BLaER1 (cell line): ENCODE results near the gene UFSP2.

Experiments used
- H3K27ac ChIP-seq: shearing (Covaris generic); formaldehyde crosslinking; 2 replicates; pipeline ENCODE4 v1.8.1; 2022
- H3K27me3 ChIP-seq: shearing (Covaris generic); formaldehyde crosslinking; 2 replicates; pipeline ENCODE4 v1.8.1; 2022
- H3K36me3 ChIP-seq: shearing (Covaris generic); formaldehyde crosslinking; 2 replicates; pipeline ENCODE4 v1.8.1; 2022
- H3K4me1 ChIP-seq: shearing (Covaris generic); formaldehyde crosslinking; 2 replicates; pipeline ENCODE4 v1.8.1; 2022
- H3K4me2 ChIP-seq: shearing (Covaris generic); formaldehyde crosslinking; 2 replicates; pipeline ENCODE4 v1.8.1; 2022
- H3K4me3 ChIP-seq: shearing (Covaris generic); formaldehyde crosslinking; 2 replicates; pipeline ENCODE4 v1.8.1; 2022
- H3K9ac ChIP-seq: shearing (Covaris generic); formaldehyde crosslinking; 2 replicates; pipeline ENCODE4 v1.8.1; 2022
- H3K9me3 ChIP-seq: shearing (Covaris generic); formaldehyde crosslinking; 2 replicates; pipeline ENCODE4 v1.8.1; 2022
- H4K20me1 ChIP-seq: shearing (Covaris generic); formaldehyde crosslinking; 2 replicates; pipeline ENCODE4 v1.8.1; 2022
- Cebpa-rat ChIP-seq: shearing (Covaris generic); IDR thresholded peaks from 2 replicates; pipeline ENCODE4 v1.8.1; 2022

Gene UFSP2

DNA sequence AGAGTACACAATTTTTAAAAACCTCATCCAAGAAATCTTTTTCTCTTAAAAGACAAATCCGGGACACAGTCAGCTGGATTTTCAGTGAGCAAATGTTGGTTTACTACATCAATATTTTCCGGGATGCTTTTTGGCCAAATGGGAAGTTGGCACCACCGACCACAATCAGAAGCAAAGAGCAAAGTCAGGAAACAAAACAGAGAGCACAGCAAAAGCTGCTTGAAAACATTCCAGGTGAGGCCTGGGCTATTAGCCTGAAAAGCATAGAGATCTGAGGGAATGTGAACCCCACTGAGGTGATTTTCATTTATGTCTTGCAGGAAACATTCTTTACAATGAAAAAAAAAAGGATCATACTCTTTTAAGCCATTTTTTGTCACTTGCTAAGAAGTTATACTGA lies 63.9 kb downstream of the UFSP2 start:
- Histone ChIP-seq H3K4me1 (no peaks in the 10 kb centered on the region), H3K9me3 (no peaks in the 10 kb centered on the region), H3K9ac (no peak overlapping the region), H3K4me2 (no peak overlapping the region), H3K36me3 (peaks cover 27% of the 10 kb centered on the region), H3K4me3 (no peak overlapping the region), H3K27ac (no peak overlapping the region), H3K27me3 (no peaks in the 10 kb centered on the region), H4K20me1 (no peaks in the 10 kb centered on the region)
- TF ChIP-seq Cebpa-rat = no peak

DNA sequence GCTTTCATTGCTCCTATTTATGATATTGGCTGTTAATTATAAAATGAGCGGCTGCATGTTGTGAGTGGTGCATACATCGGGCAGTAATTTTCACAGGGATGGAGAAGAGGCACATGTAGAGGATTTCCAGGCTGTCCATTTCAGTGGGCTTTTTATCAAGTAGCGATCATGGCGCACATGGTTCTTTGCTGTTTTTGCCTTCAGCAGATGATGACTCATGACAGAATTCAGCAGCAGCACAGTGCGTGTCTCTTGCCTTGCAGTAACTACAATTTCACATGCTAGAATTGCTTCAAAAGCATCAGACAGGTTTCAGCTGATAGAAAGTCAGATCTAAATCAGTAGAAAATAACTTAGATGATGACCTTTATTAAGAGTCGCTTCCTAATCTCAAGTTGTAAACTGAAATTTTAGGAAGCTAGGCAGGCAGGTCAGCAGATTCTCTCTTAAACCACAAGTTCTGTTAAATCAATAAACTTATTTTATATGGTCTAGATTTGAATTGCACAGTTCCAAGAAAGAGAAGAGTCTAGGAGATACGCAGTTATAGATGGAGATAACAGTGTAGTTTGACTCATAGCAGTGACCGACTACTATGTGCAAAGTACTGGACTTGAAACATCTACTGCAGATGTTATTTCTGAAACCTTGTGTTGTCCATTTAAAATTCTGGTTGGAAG lies 65.9 kb downstream of the UFSP2 start:
- no peaks in the 10 kb centered on the region for H3K27me3 ChIP-seq
- H3K4me3 ChIP-seq = no peak overlapping the region
- H3K4me2 ChIP-seq = no peak overlapping the region
- H3K9ac ChIP-seq = no peak overlapping the region
- no peak overlapping the region for H3K27ac ChIP-seq
- no peaks in the 10 kb centered on the region for H3K4me1 ChIP-seq
- TF ChIP-seq Cebpa-rat = no peak
- no peaks in the 10 kb centered on the region for H3K9me3 ChIP-seq
- H3K36me3 ChIP-seq = peaks cover 28% of the 10 kb centered on the region
- no peaks in the 10 kb centered on the region for H4K20me1 ChIP-seq

DNA sequence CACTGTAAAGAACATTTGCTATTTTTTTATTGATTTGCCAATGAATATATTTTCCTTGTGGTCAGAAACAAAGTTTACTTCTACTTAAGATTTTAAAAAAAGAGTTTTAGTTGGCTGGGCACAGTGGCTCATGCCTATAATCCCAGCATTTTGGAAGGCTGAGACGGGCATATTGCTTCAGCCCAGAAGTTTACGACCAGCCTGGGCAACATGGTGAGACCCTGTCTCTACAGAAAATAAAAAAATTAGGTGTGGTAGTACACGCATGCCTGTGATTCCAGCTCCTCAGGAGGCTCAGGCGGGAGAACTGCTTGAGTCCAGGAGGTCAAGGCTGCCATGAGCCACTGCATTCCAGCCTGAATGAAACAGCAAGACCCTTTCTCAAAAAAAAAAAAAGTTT lies 66.8 kb downstream of the UFSP2 start:
- Histone ChIP-seq H3K4me2 (no peak overlapping the region), H4K20me1 (no peaks in the 10 kb centered on the region), H3K4me1 (no peaks in the 10 kb centered on the region), H3K27ac (no peak overlapping the region), H3K36me3 (peaks cover 37% of the 10 kb centered on the region), H3K9ac (no peak overlapping the region), H3K4me3 (no peak overlapping the region), H3K27me3 (no peaks in the 10 kb centered on the region), H3K9me3 (no peaks in the 10 kb centered on the region)
- no peak for TF ChIP-seq Cebpa-rat

DNA sequence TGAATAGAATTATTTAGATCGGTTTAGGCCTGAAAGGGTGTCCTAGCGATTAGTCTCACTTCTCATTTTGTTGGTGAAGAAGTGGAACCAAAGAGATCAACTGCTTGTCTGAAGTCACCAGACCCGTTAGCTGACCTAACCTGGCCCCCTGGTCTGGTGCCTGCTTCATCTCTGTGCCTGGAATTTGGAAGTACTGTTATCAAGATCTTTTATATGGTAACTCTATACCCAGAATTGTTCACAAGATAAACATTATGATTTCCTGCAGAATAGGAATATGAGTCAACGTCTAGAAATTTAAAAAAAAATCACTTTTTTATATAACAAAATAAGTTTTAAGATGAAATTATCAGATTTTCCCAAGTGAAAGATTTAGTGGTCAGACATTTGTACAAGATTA lies 67.2 kb downstream of the UFSP2 start:
- Histone ChIP-seq H3K27ac (no peak overlapping the region), H3K9ac (no peak overlapping the region), H3K4me1 (no peaks in the 10 kb centered on the region), H3K36me3 (peaks cover 42% of the 10 kb centered on the region), H3K9me3 (no peaks in the 10 kb centered on the region), H4K20me1 (no peaks in the 10 kb centered on the region), H3K27me3 (no peaks in the 10 kb centered on the region), H3K4me2 (no peak overlapping the region), H3K4me3 (no peak overlapping the region)
- no peak for TF ChIP-seq Cebpa-rat

DNA sequence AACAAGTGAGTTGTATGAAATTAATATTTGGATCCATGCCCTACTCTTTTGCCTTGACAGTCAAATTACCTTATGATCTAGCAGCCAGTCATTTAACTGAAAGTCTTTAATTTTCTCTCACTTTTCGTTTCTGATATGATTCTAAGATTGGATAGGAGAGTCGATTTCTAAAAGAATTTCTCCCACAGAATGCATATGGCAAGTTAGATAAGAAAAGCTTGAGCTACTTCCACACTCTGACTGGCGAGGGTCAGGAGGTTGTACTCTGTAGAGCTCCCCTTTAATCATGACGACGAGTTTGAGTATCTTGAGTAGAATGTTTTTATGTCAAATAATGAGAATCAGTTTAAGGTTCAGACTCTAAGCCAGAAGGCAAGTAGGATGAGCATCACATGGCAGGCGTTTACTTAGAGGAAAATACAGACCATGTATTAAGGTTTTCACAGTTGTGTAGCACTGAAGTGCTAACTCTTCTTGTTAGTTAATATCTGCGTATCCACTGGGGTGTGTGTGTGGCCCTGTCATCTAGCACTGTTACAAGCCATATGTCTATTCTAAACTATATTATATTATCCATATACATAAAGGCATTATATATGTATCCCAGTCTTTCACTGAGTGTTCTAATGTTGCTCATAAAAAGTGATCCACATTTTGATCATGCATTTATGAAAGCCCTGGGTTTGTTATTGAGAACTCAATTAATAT lies 67.9 kb downstream of the UFSP2 start:
- Histone ChIP-seq H3K4me1 (no peaks in the 10 kb centered on the region), H3K27ac (no peak overlapping the region), H3K9me3 (no peaks in the 10 kb centered on the region), H3K9ac (no peak overlapping the region), H3K4me3 (no peak overlapping the region), H3K4me2 (no peak overlapping the region), H4K20me1 (no peaks in the 10 kb centered on the region), H3K27me3 (no peaks in the 10 kb centered on the region), H3K36me3 (peaks cover 45% of the 10 kb centered on the region)
- no peak for TF ChIP-seq Cebpa-rat

GRCh38 chr4:185357211-185357610 lies 68.6 kb downstream of the UFSP2 start:
- Histone ChIP-seq H4K20me1 (no peaks in the 10 kb centered on the region), H3K9ac (no peak overlapping the region), H3K36me3 (peaks cover 51% of the 10 kb centered on the region), H3K27me3 (no peaks in the 10 kb centered on the region), H3K27ac (no peak overlapping the region), H3K9me3 (no peaks in the 10 kb centered on the region), H3K4me3 (no peak overlapping the region), H3K4me2 (no peak overlapping the region), H3K4me1 (no peaks in the 10 kb centered on the region)
- TF ChIP-seq Cebpa-rat = no peak

DNA sequence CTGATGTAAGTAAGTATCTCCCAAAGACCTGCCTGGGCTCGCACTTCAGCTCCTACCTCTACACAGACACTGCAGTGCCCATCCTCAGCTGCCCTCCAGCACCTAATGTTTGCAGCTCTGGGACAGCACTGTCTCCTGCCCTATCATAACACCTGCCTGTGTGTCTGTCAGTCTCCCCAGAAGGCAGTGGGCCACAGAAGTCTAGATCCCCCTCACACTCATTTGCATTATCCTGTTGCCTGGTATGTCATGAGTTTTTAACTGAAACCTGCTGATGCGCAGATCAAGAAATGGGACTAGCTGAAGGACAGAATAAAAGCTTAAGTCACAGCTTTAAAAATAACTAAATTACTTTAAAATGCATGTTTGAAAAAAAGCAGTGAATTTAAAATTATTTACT lies 73.0 kb downstream of the UFSP2 start:
- H3K9ac ChIP-seq = no peak overlapping the region

GRCh38 chr4:185352202-185352601 lies 73.6 kb downstream of the UFSP2 start:
- Histone ChIP-seq H3K27me3 (no peaks in the 10 kb centered on the region), H4K20me1 (no peaks in the 10 kb centered on the region), H3K36me3 (peaks cover 72% of the 10 kb centered on the region), H3K9me3 (no peaks in the 10 kb centered on the region), H3K9ac (no peak overlapping the region), H3K27ac (no peak overlapping the region), H3K4me3 (no peak overlapping the region), H3K4me1 (no peaks in the 10 kb centered on the region), H3K4me2 (no peak overlapping the region)
- TF ChIP-seq Cebpa-rat = no peak

More for the DNA sequence above, 73.0 kb downstream of the UFSP2 start:
- TF ChIP-seq Cebpa-rat = no peak
- H3K27ac ChIP-seq = no peak overlapping the region
- H3K4me2 ChIP-seq = no peak overlapping the region
- no peaks in the 10 kb centered on the region for H3K9me3 ChIP-seq
- no peaks in the 10 kb centered on the region for H4K20me1 ChIP-seq
- H3K36me3 ChIP-seq = peaks cover 68% of the 10 kb centered on the region
- no peaks in the 10 kb centered on the region for H3K27me3 ChIP-seq
- no peak overlapping the region for H3K4me3 ChIP-seq
- no peaks in the 10 kb centered on the region for H3K4me1 ChIP-seq

DNA sequence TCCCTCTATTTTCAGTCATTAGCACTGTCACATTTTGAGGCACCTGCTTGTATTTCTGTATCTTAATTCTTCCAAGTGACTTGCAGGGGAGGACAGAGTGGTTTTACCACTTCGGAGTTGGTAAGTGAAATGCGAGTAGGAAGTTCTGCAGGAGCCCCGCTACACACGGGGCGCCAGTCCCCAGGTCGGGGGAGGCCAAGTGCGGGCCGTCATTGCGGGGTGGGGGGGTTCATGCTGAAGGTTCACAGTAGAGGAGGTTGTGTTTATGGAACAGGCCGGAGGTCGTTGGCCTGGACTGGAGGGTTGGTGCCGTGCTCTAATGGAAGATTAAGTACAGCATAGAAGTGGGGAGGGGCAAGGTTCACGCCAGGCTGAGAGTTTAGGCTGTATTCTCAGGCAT lies 74.1 kb downstream of the UFSP2 start:
- H4K20me1 ChIP-seq = no peaks in the 10 kb centered on the region
- TF ChIP-seq Cebpa-rat = no peak
- H3K9ac ChIP-seq = no peak overlapping the region
- H3K4me1 ChIP-seq = no peaks in the 10 kb centered on the region
- H3K4me2 ChIP-seq = no peak overlapping the region
- H3K9me3 ChIP-seq = no peaks in the 10 kb centered on the region
- H3K36me3 ChIP-seq = peaks cover 77% of the 10 kb centered on the region
- no peak overlapping the region for H3K4me3 ChIP-seq
- no peaks in the 10 kb centered on the region for H3K27me3 ChIP-seq
- no peak overlapping the region for H3K27ac ChIP-seq
